GM19468 (cell line): ENCODE results near the gene NR6A1.
"Not testable (repeated sequence)": the region's sequence is repeated elsewhere in the genome, so short reads cannot be mapped to it uniquely, and the experiment has no call there.

ENCODE experiments used
- ATAC-seq: cut with Tn5 transposase; IDR thresholded peaks from one replicate; pipeline ENCODE4 v1.9.1; 2021; ENCODE audit warnings: mild to moderate bottlenecking, moderate library complexity, moderate number of reproducible peaks; ENCODE audit not compliant: unreplicated experiment; ENCODE audit errors: extremely low read depth

The NR6A1 gene

DNA sequence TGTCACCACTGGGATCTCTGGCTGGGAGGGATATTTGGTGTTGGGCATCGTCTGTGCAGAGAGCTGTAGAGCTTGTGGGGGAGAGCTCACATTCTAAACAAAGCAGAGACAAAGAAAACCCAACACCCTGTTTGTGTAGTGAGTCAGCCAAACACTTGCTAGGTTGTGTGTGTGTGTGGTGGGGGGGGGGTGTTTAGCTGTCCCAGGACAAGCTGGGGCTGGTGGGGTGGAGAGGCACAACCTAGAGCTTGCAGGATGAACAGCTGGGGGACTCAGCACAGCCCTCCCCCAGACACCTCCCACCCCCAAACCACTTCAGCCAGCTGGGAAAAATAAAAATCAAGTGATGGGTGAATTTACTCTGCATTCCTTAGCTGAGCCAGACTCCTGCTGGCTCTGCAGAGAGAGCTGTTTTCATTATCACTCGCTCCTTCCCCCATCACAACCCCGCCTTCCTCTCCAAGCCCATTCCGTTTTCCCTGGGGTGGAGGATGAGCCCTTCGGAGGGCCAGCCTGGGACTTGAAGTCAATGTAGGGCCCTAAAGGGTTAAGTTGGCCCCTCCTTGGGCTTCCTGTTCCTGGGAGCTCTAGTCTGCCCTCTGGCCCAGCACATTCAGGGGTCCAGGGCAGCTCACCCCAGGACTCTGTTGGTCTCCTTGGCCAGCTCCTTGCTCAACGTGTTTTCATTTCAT, 8.4 kb upstream of the NR6A1 start:
- ATAC-seq = no peak

DNA sequence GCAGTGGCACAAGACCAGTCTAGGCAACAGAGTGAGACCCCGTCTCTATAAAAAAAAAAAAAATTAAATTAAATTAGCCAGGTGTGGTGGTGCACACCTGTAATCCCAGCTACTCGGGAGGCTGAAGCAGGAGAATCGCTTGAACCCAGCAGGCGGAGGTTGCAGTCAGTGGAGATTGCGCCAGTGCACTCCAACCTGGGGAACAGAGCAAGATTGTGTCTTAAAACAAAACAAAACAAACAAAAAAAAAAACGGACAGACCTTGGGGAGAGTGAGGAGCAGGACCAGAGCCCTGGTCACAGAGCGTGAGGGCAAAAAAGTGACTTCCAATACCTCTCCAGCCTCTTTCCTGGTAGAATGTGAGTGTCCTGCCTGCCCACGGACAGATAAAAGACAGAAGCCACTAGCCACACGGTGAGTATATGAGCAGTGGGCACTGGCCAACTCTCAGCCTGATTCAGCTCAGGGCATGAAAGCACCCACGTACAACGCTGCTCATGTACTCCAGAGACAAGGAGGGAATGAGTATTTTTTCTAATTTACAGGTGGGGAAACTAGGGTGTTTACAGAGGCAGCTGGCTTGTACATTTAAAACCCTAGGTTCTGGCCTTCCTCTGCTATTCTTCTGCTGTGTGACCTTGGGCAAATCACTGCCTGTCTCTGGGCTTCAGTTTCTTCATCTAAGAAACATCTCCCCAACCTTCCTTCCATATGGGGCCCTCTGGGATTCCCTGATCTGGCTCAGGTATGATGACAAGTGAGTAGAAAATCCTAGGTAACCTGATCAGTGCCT, 7.7 kb upstream of the NR6A1 start:
- no peak for ATAC-seq

DNA sequence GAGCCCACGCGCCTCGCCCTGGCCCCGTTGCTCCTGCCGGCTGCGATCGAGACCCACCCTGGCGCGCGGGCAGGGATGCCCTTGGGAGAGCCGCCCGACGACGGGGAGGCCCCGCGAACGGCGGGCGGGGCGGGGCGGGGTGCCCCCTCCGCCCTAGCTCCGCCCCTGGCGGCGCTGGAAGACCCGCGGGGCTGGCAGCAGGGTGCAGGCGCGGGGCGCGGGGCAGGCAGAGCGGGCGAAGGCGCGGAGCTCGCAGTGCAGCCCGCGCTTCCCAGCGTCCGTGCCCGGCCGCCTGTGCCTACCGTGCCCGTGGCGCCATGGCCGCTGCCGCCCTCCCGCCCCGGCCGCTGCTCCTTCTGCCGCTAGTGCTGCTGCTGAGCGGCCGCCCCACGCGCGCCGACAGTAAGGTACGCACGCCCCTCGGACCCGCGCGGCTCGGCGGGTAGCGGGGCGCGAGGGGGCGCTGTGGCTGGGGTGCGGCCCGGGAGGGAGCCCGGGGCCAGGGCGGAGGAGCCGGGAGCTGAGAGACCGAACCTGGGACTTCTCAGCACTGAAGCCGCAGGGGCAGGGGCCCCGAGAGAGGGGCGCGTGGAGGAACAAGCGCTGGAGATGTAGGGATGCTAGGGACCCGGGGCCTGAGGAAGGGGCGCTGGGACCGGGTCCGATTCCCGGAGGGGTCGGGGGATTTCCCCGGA, 6.0 kb upstream of the NR6A1 start, which contains the start of gene OLFML2A:
Gene OLFML2A (plus strand): TSS at position 180 of the 695 bp plus-strand sequence. CDS start 138 bp downstream, at position 318.
- no peak for ATAC-seq

DNA sequence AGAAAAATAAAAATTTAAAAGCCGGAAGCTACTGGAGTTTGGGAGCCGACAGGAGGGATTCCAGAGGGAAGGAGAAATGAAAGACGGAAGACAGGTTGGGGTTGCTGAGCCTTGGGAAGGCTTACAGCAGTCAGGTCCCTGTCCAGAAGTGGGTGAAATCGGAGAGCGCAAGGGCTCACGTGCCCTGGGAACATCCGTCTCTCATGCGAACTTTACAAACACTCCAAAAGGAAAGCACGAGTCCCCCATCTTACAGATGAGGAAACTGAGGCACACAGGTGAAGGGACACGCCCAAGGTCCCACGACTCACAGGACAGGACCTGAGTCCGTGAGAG, 5.5 kb upstream of the NR6A1 start:
- ATAC-seq = no peak

DNA sequence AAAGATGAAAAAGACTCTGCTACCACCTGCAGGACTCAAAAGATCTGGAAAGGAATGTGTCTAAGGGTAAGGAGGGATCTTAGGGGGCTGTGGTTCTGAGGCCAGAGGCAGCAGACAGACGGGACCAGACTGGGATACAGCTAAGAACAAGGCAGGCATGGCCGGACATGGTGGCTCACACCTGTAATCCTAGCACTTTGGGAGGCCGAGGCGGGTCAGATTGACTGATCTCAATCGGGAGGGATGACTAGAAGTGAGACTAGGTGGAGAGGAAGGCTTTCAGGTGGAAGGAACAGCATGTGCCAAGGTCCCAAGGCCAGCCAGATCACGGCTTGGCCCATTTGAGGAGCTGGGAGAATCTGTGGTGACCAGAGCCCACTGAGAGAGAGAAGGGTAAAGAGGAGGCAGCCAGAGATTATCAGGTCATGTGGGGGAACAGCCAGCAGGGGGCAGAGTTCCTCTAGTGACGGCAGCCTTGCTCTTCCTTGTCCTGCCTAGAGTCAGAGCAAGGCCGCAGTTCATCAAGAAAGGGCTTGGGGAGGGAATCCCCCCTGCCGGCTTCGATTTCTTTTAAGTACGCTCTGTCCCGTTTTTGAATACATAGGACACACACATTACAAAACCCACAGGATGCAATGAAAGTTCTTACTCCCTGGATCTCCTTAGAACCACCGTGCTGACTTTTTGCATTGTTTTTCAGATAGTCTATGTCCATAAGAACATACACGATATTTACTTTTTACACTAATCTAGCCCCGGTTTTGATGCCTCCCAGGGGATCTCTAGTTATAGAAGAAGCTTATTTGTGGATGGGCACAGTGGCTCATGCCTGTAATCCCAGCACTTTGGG, 3.2 kb upstream of the NR6A1 start:
- no peak for ATAC-seq

DNA sequence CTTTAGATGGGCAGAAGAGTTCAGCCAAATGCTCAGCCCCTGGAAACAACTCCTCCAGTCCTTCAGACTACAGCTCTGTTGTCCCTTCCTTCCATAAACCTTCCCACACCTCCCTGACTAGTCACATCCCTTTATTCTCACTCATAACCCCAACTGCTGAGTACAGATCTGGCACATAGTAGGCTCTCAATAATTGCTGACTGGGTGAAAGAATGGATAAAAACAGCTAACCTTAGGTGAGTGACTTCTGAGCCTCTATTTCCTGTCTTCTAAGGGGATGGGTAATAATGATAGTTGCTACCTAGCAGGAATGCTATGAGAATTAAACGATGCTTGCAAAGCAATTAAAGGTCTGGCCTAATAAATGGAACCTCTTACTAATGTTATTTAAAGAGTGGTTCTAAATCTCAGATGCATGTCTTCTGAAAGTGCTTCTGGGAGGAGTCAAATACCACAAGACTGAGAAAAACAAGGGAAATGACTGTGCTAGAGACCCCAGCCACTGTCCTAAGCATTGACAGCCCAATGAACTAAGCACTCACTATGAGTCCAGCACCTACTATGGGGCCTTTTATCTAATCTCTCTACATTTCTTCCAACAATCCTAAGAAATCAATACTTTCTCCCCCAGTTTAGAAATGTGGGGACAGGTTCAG, 2.5 kb upstream of the NR6A1 start:
- no peak for ATAC-seq

DNA sequence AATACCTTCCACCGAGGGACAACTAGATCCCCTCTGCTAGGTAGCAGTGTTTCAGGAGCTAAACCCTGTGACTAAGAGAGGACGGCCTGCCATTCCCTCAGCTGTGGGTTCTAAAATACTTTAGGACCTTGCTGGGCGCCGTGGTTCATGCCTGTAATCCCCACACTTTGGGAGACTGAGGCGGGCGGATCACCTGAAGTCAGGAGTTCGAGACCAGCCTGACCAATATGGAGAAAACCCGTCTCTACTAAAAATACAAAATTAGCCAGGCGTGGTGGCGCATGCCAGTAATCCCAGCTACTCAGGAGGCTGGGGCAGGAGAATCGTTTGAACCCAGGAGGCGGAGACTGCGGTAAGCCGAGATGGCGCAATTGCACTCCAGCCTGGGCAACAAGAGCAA, 1.8 kb upstream of the NR6A1 start:
- ATAC-seq = not testable (repeated sequence)

DNA sequence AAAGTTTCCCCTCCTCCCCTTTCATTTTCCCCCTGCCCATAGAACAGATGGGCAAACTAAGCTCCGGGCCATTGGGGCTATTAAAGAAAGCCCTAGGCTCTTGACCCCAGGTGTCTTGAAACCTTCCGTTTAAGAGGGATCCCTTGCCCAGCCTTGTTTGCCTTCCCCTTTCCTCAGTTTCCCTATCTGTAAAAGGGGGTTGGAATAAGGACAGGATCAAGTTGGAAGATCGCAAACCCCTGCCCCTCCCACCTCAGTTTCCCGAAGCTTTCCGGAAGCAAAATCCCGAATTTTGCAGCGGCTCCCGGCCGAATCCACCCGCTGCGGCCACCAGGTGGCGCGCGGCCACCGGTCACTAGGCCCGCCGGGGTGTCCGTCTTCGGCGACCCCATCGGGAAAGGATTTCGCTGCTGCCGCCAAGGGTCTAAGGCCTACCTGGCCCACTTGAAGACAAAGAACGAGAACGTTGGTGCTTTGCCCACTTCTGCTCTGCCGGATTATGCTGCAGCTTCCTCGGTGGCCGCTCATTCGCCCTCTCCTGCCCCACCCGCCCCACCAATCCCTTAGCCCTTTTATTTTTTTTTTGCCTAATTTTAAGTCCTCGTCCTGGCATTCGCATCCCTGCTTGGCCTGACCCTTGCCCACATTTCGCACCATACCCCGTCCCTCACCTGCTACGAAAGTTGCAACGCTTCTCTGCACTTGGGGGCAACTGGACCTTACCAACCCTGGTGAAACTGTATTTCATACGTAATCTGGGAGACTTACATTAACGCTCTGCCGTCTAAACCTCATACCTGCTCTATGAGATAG, 962 bp upstream of the NR6A1 start:
- no peak for ATAC-seq

DNA sequence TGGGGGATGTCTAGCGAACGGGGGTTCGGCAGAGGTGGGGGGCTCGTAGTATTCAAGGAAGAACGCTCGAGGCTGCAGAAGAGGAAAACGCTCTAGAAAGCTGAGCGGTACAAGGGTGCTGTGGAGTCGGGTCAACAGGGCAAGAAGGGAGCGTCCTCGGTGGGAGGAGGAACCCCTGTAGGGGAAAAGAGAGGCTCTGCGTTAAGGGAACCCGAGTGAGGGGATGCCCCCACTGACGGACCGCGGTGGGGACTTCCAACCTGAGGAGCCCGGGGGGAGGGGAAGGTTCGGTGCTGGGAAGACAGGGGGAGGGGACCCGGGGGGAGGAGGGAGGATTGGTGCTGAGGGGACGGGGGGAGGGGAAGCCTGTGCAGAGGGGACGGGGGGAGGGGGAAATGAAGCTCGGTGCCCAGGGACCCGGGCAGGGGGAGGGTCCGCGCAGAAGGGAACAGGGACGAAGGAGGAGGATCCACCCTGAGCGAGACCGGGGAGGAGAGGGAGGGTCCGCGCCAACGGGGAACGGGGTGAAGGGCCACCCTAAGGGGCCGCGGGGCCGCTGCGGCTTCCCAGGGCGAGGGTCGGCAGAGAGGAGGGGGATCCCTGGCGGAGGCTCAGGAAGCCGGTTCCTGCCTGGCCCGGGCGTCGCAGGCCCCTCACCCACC, 621 bp downstream of the NR6A1 start:
- no peak for ATAC-seq

DNA sequence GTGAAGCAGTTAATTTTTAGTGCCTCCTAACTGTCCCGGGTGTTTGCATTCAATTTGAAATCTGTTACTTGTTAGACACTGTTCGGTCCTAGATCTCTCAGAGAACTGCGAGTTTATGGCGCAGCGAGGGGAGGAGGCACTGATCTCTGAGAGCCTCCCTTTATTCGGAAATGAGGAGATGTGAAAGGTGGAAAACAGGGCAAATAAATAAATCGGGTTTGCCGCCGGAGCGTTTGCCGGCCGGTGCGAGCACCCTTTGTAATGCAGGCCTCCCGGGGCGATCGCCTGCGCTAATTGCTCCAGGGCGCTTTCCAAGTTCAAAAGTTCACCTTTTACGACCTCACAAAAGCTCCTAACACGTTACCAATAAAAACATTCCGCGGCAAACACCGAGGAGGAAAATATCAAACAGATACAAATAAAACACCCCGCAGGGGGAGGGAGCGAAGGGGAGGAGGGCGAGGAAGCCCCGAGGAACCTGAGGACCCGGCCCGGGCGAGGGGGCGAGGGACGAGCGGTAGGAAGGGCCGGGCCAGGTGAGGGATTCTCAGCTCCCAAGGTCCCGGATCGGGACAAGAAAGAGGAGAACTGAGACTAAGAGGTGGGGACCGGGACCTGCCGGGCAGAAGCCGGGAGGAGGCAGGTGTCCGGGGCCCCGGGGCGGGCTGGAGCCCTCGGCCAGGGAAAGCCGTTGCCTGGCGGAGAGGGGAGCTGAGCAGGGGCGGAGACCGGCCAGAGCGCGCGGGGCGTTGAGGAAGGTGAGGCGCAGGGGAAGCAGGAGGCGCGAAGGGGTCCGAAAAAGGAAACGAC, 1.4 kb downstream of the NR6A1 start:
- ATAC-seq = no peak

DNA sequence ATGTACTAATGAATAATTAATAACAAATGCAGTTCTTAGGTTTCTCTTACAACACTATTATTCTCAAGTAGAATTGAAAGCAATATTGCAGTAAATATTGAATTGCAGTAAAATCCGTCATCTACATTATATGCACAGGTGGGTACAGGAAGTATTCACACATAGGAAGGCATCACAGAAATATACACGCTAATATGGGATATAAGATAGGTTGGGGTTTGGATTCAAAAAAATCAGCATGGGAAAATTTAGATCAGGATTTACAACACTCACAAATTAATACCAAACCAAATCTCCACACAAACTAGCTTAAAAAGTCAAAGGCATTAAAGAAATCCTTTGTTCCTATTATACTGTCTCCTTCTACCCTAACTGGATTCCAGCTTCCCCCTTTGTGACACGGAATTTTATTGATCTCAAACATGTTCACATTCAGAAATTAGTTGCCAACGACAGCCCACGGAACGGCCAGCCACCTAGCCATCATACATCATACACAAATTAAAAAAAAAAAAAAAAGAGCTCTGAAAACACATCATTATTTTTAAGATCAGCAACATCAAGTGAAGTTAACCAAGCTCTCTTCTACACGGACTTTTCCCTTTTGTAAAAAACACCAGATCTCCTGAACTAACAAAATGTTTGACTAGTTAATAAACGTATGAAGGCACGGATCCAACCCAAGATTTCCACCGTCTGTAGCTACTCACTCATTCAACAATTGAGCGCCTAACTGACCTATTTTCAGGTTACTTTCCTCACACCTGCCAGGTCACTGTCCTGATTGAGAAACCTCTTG, 2.2 kb downstream of the NR6A1 start:
- ATAC-seq = no peak

DNA sequence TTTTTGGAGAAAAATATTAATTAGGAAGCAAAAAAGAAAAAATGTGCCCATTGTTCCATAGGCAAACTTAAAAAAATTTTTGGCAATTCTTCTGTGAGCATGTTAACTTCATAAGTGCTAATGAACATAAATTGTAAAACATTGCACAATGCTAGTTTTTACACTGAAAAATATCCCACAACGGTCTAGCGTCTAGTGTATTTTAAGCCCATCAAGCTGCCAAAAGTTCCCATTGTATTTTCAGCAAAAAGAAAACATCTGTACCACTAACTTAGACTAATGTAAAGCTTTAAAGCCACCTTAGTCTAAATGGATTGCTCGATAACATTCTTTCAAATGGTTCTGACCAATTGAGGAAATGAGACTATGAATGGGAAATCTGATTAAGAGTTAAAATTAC, 2.8 kb downstream of the NR6A1 start:
- ATAC-seq = no peak

DNA sequence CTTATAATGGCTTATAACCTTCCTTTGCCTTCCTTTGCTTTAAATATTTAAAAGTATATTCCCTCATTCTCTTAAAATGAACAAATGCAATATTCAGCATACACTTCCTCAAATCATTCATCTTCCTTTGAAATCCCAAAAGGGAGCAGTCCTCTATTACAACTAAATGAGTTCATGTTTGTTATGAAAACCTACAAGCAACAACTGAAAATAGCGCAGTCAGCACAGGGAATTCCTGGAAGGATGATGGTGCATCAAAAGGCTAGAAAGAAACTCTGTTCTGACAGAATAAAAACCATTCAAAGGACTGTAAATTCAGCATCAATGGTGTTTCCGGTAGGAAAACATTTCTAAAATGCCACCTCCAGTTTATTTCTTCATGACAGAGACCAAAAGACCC, 3.3 kb downstream of the NR6A1 start:
- ATAC-seq = no peak

DNA sequence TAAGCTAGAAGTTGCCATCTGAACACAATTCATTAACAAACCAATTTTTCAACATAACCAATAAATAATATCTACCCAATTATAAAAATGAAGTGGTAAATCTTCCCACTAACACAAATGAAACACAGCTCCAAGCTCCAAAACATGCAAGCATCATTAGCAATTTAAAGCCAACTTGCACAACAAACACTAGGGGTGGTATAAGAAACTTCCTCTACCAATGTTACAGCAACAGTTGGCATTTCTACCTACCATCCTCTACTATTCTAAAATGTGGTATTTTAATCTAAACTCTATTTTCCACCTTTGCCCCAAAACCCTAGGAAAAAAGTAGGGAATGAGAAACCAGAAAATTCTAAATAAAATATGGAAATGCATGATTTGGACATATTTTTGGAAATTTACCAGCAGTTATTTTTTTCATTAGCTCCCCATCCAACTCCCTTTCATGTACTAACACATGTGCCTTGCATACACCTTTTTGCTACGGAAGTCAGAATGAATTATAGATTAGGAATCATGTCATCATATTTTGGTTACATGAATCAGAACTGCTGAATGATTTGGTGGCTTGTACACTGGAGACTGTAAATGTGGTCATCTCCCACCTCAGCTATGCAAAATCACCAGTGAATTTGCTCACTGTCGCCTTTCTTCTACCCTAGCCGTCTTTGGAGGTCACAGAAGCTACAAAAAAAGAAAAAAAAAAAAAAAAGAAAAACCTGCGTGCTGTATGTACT, 4.1 kb downstream of the NR6A1 start:
- ATAC-seq = no peak

DNA sequence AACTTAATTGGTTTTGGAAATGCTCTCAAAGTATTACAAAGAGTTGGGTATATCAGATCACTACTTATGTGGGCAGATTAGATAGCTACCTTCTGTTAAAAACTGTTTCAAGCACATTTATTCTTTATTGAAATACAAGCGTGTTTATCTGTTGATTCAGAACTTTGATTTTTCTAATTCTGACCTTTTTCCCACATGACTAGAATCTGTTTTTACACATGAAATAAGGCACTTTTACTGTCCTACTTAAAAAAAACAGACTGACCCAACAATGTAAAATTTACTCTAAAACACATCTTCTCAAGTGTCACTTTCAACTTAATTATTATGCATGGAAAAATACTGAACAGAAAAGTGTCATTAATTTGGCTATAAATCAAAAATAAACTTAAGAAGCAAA, 4.8 kb downstream of the NR6A1 start:
- ATAC-seq = no peak

DNA sequence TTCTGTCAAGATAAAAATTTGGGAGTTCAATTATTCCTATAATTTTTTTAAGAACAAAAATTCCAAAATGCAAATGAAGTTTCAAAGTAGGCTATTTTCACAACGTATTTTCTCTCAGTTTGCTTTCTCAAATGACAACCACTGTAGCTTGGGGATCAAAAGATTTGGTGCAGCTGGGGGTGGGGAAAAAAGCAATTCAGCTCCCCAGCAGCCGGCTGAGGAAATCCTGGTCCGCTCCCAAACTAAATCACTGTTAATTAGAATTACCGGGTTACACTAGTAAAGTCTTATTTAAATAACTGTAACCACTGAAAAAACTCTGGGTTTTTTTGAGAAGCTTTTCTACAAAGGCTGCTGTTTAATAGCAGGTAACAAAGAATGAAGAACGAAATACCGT, 5.7 kb downstream of the NR6A1 start:
- ATAC-seq = no peak
